ENCODE data around the gene ASXL2.
"Not testable (repeated sequence)": the region's sequence is repeated elsewhere in the genome, so short reads cannot be mapped to it uniquely, and the experiment has no call there.

Gene ASXL2

DNA sequence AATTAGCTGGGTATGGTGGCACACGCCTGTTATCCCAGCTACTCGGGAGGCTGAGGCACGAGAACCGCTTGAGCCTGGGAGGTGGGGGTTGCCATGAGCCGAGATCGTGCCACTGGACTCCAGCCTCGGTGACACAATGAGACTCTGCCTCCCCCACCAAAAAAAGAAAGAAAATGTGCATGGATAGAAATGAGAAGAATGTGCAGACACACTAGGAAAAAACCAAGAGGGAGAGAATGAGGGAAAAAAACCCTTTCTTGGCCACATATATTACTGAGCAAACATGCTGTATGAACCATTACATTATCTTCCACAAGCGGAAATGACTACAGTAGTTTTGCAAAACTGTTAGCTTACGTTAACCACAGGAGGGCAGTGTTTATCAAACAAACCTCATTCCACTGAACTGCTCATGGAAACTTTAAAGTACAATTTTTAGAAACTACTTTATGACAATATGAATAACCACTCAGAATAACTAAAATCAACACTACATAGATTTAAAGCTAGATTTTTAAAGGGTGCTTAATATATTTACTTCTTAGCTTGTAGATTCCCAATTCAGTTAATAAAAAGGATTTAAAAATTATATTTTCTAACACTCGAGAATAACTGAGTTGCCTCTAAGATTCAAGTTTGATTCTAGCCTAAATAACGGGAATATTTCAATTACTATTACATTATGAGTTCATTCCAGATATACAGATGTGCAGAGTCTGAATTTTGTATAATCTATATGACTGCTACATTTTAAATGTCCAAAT lies 26.4 kb downstream of the ASXL2 start:
- peak overlapping the region; percentile 75 for H3K18ac ChIP-seq (ENCODE audit: low read length)
- no peak overlapping the region for H3K9ac ChIP-seq (ENCODE audit: low read length)
- DNase-seq: peak; percentile 69
- WGBS (ENCODE audit: extremely low coverage, insufficient coverage, low lambda C conversion rate): no CpG with 5 or more reads among the region's 11 CpGs
- no peaks in the 10 kb centered on the region for H3K27me3 ChIP-seq (ENCODE audit: insufficient read depth, low read length, poor library complexity)
- peaks cover 12% of the 10 kb centered on the region for H3K79me2 ChIP-seq (ENCODE audit: control insufficient read depth, insufficient read depth, low read length)
- H3K56ac ChIP-seq (ENCODE audit: low read length): no peak overlapping the region
- H2AK5ac ChIP-seq (ENCODE audit: low read length): no peak overlapping the region
- H3K27ac ChIP-seq (ENCODE audit: low read depth, low read length): peak overlapping the region; percentile 17
- no peak overlapping the region for H3K4me3 ChIP-seq (ENCODE audit: low read length)
- H3K23ac ChIP-seq (ENCODE audit: low read length): no peak overlapping the region
- no peak overlapping the region for H3K4ac ChIP-seq (ENCODE audit: low read depth, low read length)
- no peaks in the 10 kb centered on the region for H3K4me1 ChIP-seq (ENCODE audit: control insufficient read depth, low read depth, low read length)
- no peak overlapping the region for H3K4me2 ChIP-seq (ENCODE audit: low read length)
- H3K79me1 ChIP-seq (ENCODE audit: low read length): peaks cover 15% of the 10 kb centered on the region
- no peak overlapping the region for H2BK15ac ChIP-seq (replicated peaks; ENCODE audit: low read depth)
- H2BK5ac ChIP-seq (ENCODE audit: low read length): no peak overlapping the region
- no peaks in the 10 kb centered on the region for H3K36me3 ChIP-seq (ENCODE audit: control insufficient read depth, insufficient read depth, low read length)
- H2BK120ac ChIP-seq (ENCODE audit: low read depth, low read length): no peak overlapping the region
- no peak overlapping the region for H4K5ac ChIP-seq (ENCODE audit: low read length)
- H4K8ac ChIP-seq (ENCODE audit: low read depth, low read length): no peak overlapping the region

DNA sequence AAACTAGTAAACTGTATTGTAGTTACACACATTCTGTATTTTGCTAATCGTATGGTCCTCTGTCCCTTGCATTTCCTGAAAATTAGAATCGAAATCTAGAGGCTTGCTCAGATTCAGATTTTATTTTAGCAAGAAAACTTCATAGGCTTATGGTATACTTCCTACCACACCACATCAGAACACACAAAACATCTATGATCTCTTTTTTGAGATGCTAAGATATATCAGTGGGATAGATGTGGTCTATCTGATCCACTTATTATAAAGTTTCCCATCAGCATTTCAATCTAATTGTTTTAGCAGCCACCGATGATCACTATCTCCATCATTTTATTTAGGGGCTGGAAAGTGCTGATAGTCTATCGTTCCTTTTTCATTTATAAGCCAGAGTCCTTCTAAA lies 27.9 kb downstream of the ASXL2 start:
- H3K4ac ChIP-seq (ENCODE audit: low read depth, low read length); H4K5ac ChIP-seq (ENCODE audit: low read length); H3K36me3 ChIP-seq (ENCODE audit: control insufficient read depth, insufficient read depth, low read length); H3K4me2 ChIP-seq (ENCODE audit: low read length); H2AK5ac ChIP-seq (ENCODE audit: low read length); H3K27me3 ChIP-seq (ENCODE audit: insufficient read depth, low read length, poor library complexity); H3K27ac ChIP-seq (ENCODE audit: low read depth, low read length); H3K4me1 ChIP-seq (ENCODE audit: control insufficient read depth, low read depth, low read length); H3K4me3 ChIP-seq (ENCODE audit: low read length); DNase-seq; H3K9ac ChIP-seq (ENCODE audit: low read length); H2BK5ac ChIP-seq (ENCODE audit: low read length); H3K79me2 ChIP-seq (ENCODE audit: control insufficient read depth, insufficient read depth, low read length); H2BK15ac ChIP-seq (replicated peaks; ENCODE audit: low read depth); H3K18ac ChIP-seq (ENCODE audit: low read length); H2BK120ac ChIP-seq (ENCODE audit: low read depth, low read length); H4K8ac ChIP-seq (ENCODE audit: low read depth, low read length); H3K23ac ChIP-seq (ENCODE audit: low read length); H3K56ac ChIP-seq (ENCODE audit: low read length): not testable (repeated sequence)
- peaks cover 15% of the 10 kb centered on the region for H3K79me1 ChIP-seq (ENCODE audit: low read length)
- no CpG with 5 or more reads among the region's 4 CpGs for WGBS (ENCODE audit: extremely low coverage, insufficient coverage, low lambda C conversion rate)

DNA sequence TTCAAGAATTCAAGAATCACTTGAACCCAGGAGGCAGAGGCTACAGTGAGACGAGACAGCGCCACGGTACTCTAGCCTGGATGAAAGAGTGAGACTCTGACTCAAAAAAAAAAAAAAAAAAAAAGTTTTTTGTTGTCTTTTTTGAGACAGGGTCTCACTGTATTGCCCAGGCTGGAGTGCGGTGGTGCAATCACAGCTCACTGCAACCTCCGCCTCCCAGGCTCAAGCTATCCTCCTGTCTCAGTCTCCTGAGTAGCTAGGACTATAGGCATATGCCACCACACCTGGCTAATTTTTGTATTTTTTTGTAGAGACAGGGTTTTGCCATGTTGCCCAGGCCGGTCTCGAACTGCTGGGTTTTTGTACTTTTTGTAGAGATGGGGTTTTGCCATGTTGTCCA lies 28.9 kb downstream of the ASXL2 start:
- not testable (repeated sequence) for H3K36me3 ChIP-seq (ENCODE audit: control insufficient read depth, insufficient read depth, low read length); H3K56ac ChIP-seq (ENCODE audit: low read length)
- no CpG with 5 or more reads among the region's 7 CpGs for WGBS (ENCODE audit: extremely low coverage, insufficient coverage, low lambda C conversion rate)

DNA sequence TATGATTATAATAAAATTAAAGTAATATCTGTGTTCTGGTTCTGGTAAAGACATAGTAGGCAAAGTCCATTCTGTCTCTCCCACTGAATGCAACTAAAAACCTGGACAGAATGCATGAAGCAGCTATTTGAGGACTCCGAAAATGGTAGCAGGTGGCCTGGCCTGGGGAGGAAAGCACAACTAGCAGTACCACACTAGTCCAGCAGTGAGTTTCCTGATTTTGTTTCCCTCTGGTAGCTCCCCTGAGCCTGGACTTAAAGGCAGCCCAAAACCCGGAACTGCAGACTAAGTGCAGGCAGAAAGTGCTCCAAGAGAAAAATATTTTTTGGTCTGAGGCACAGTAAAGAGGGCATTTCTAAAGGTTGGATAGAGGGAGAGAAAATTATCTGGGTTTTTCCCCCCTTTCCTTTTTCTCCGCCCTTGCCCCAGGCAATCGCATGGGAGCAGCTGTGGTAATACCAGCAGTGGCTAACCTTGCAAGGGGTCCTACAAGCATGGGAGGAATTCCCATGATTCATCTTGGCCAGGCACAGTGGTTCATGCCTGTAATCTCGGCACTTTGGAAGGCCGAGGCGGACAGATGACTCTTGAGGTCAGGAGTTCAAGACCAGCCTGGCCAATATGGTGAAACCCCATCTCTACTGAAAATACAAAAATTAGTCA lies 32.3 kb downstream of the ASXL2 start:
- Histone ChIP-seq H3K79me1 (ENCODE audit: low read length) (peaks cover 6% of the 10 kb centered on the region), H3K27me3 (ENCODE audit: insufficient read depth, low read length, poor library complexity) (no peaks in the 10 kb centered on the region), H3K4ac (ENCODE audit: low read depth, low read length) (no peak overlapping the region), H3K23ac (ENCODE audit: low read length) (no peak overlapping the region), H3K56ac (ENCODE audit: low read length) (no peak overlapping the region), H3K9ac (ENCODE audit: low read length) (no peak overlapping the region), H3K79me2 (ENCODE audit: control insufficient read depth, insufficient read depth, low read length) (no peaks in the 10 kb centered on the region), H4K8ac (ENCODE audit: low read depth, low read length) (no peak overlapping the region), H2BK15ac (replicated peaks; ENCODE audit: low read depth) (no peak overlapping the region), H3K27ac (ENCODE audit: low read depth, low read length) (no peak overlapping the region), H2BK120ac (ENCODE audit: low read depth, low read length) (no peak overlapping the region), H3K4me2 (ENCODE audit: low read length) (no peak overlapping the region), H4K5ac (ENCODE audit: low read length) (no peak overlapping the region), H3K4me3 (ENCODE audit: low read length) (no peak overlapping the region), H3K4me1 (ENCODE audit: control insufficient read depth, low read depth, low read length) (no peaks in the 10 kb centered on the region), H2BK5ac (ENCODE audit: low read length) (no peak overlapping the region), H3K18ac (ENCODE audit: low read length) (no peak overlapping the region), H3K36me3 (ENCODE audit: control insufficient read depth, insufficient read depth, low read length) (no peaks in the 10 kb centered on the region), H2AK5ac (ENCODE audit: low read length) (no peak overlapping the region)
- DNase-seq: peak; percentile 34
- WGBS (ENCODE audit: extremely low coverage, insufficient coverage, low lambda C conversion rate): no CpG with 5 or more reads among the region's 7 CpGs

More for the DNA sequence above, 28.9 kb downstream of the ASXL2 start:
- not testable (repeated sequence) for H2BK120ac ChIP-seq (ENCODE audit: low read depth, low read length); H3K23ac ChIP-seq (ENCODE audit: low read length); H3K9ac ChIP-seq (ENCODE audit: low read length); H3K4me3 ChIP-seq (ENCODE audit: low read length); DNase-seq; H3K27ac ChIP-seq (ENCODE audit: low read depth, low read length); H2AK5ac ChIP-seq (ENCODE audit: low read length); H3K4ac ChIP-seq (ENCODE audit: low read depth, low read length); H3K4me2 ChIP-seq (ENCODE audit: low read length); H3K4me1 ChIP-seq (ENCODE audit: control insufficient read depth, low read depth, low read length); H4K8ac ChIP-seq (ENCODE audit: low read depth, low read length); H3K79me1 ChIP-seq (ENCODE audit: low read length); H2BK5ac ChIP-seq (ENCODE audit: low read length); H3K27me3 ChIP-seq (ENCODE audit: insufficient read depth, low read length, poor library complexity); H2BK15ac ChIP-seq (replicated peaks; ENCODE audit: low read depth); H3K18ac ChIP-seq (ENCODE audit: low read length); H3K79me2 ChIP-seq (ENCODE audit: control insufficient read depth, insufficient read depth, low read length); H4K5ac ChIP-seq (ENCODE audit: low read length)

DNA sequence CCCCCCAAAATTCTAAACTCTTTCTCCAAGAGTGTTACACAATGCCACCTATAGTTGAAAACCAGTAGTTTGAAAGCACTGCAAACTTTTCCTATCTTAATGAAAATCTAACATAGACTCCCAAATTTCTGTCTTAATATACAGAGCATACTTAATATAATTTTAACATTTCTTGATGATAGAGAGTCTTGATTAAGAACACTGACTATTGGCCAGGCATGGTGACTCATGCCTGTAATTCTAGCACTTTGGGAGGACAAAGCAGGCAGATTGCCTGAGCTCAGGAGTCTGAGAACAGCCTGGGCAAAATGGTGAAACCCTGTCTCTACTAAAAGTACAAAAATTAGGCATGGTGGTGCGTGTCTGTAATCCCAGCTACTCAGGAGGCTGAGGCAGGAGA lies 34.2 kb downstream of the ASXL2 start:
- Histone ChIP-seq H4K8ac (ENCODE audit: low read depth, low read length) (no peak overlapping the region), H3K4me2 (ENCODE audit: low read length) (no peak overlapping the region), H3K4ac (ENCODE audit: low read depth, low read length) (no peak overlapping the region), H2AK5ac (ENCODE audit: low read length) (no peak overlapping the region), H3K18ac (ENCODE audit: low read length) (no peak overlapping the region), H3K79me2 (ENCODE audit: control insufficient read depth, insufficient read depth, low read length) (no peaks in the 10 kb centered on the region), H3K9ac (ENCODE audit: low read length) (no peak overlapping the region), H2BK120ac (ENCODE audit: low read depth, low read length) (no peak overlapping the region), H3K27ac (ENCODE audit: low read depth, low read length) (no peak overlapping the region), H2BK5ac (ENCODE audit: low read length) (no peak overlapping the region), H3K27me3 (ENCODE audit: insufficient read depth, low read length, poor library complexity) (no peaks in the 10 kb centered on the region), H3K23ac (ENCODE audit: low read length) (no peak overlapping the region), H2BK15ac (replicated peaks; ENCODE audit: low read depth) (no peak overlapping the region), H3K56ac (ENCODE audit: low read length) (no peak overlapping the region), H3K36me3 (ENCODE audit: control insufficient read depth, insufficient read depth, low read length) (no peaks in the 10 kb centered on the region), H3K79me1 (ENCODE audit: low read length) (peaks cover 6% of the 10 kb centered on the region), H3K4me3 (ENCODE audit: low read length) (no peak overlapping the region), H3K4me1 (ENCODE audit: control insufficient read depth, low read depth, low read length) (no peaks in the 10 kb centered on the region), H4K5ac (ENCODE audit: low read length) (no peak overlapping the region)
- DNase-seq: no peak
- no CpG with 5 or more reads among the region's 1 CpG for WGBS (ENCODE audit: extremely low coverage, insufficient coverage, low lambda C conversion rate)
